Testis (tissue), 2 donors: ENCODE data around the gene WBP2NL.

Experiments used
- POLR2A ChIP-seq: fragments of 450-650 bp; IDR thresholded peaks from one replicate; pipeline ENCODE4 v1.6.1; 2017; ENCODE audit warnings: antibody characterized with exemption, mild to moderate bottlenecking, moderate library complexity
- TF ChIP-seq, protein P1 (sequence below), 3 experiments: fragments of 450-650 bp in 2 of 3; fragments of 200-600 bp in 1 of 3; sonication (generic) in 1 of 3; IDR thresholded peaks; one replicate each; pipeline ENCODE4 v1.5.1; 2016 to 2019; ENCODE audit warnings: antibody characterized with exemption in 3 of 3, mild to moderate bottlenecking in 2 of 3, moderate library complexity in 1 of 3

DNA sequence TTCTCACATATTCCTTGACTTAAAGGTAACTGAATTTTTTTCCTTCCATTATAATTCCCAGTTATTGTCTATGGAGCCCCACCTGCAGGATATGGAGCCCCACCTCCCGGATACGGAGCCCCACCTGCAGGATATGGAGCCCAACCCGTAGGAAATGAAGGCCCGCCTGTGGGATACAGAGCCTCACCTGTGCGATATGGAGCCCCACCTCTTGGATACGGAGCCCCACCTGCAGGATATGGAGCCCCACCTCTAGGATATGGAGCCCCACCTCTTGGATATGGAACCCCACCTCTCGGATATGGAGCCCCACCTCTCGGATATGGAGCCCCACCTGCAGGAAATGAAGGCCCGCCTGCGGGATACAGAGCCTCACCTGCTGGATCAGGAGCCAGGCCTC, 28.1 kb downstream of the WBP2NL start:
- TF ChIP-seq, protein P1, sequence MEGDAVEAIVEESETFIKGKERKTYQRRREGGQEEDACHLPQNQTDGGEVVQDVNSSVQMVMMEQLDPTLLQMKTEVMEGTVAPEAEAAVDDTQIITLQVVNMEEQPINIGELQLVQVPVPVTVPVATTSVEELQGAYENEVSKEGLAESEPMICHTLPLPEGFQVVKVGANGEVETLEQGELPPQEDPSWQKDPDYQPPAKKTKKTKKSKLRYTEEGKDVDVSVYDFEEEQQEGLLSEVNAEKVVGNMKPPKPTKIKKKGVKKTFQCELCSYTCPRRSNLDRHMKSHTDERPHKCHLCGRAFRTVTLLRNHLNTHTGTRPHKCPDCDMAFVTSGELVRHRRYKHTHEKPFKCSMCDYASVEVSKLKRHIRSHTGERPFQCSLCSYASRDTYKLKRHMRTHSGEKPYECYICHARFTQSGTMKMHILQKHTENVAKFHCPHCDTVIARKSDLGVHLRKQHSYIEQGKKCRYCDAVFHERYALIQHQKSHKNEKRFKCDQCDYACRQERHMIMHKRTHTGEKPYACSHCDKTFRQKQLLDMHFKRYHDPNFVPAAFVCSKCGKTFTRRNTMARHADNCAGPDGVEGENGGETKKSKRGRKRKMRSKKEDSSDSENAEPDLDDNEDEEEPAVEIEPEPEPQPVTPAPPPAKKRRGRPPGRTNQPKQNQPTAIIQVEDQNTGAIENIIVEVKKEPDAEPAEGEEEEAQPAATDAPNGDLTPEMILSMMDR (IDR thresholded peaks at IDR 0.05): no peak
- TF ChIP-seq POLR2A: no peak
